HG02798 (cell line): Measurements from ENCODE around the gene FUT8.

Source experiments
- ATAC-seq: cut with Tn5 transposase; IDR thresholded peaks from one replicate; pipeline ENCODE4 v1.9.1; 2021; ENCODE audit warnings: mild to moderate bottlenecking; ENCODE audit not compliant: unreplicated experiment, poor library complexity

Gene FUT8

DNA sequence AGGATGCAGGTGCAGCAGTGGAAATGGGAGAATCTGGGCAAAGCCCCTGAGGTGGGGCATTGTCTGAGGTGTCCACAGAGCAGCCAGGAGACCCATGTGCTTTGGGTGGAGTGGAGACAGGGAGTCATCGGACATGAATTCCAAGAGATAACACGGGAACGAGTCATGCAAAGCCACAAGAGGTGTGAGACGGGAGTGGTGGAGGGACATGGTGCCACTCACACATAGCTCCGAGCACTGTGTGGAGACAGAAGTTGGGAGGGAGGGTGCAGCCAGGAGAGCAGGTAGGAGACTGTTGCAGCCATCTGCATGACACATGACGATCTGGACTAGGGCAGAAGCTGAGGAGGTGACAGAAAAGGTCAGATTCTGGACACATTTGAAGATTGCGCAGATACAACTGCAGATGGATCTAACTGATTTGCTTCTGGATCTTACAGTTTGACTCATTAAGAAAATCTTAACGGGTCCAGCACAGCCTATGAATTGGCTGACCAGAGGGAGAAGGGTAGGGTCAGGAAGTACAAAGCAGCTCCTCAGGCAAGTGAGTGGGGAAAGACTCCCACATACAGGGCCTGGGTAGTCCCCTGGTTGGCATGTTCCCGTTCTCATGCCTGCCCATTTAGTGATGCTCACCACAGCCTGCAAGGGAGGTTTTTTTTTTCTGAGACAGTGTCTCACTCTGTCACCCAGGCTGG lies 379.8 kb downstream of the FUT8 start:
- no peak for ATAC-seq
